ENCODE measurements around the gene NPEPL1. TPM values are rescaled to one million over a fixed set of nuclear protein-coding genes. Genes with fewer than 3 reads are reported as not detected.

The NPEPL1 gene
- total and polyA plus RNA-seq, 2 donors (not counting 3 experiments of a cell fraction or from before 2014, with no cell fraction given) = 22.5 to 40.8 TPM

- BruUV-seq (replicated peaks) = no TSS peak
- TF ChIP-seq GATA2 (IDR thresholded peaks at IDR 0.05; ENCODE audit: insufficient read depth, insufficient read length, low read depth, low read length) (no peak), POLR2AphosphoS5 (IDR thresholded peaks at IDR 0.05; ENCODE audit: insufficient read depth, low read depth, low read length) (no peak), JUN (IDR thresholded peaks at IDR 0.05; ENCODE audit: borderline replicate concordance, insufficient read depth, insufficient read length, low read depth) (no peak), CTCF (IDR thresholded peaks at IDR 0.05; ENCODE audit: extremely low read depth in 1 of 2, insufficient read depth in 1 of 2, low read depth in 1 of 2, low read length in 2 of 2) (no peak), FOS (IDR thresholded peaks at IDR 0.05; ENCODE audit: borderline replicate concordance, insufficient read depth, low read length) (no peak), EZH2 (IDR thresholded peaks at IDR 0.05; ENCODE audit: borderline replicate concordance, low read depth, low read length, severe bottlenecking) (no peak), MYC (IDR thresholded peaks at IDR 0.05; ENCODE audit: low read depth, low read length) (no peak), POLR2A (IDR thresholded peaks at IDR 0.05; ENCODE audit: low read depth, low read length) (no peak), MAX (IDR thresholded peaks at IDR 0.05; ENCODE audit: insufficient read depth, insufficient read length) (no peak)
- Histone ChIP-seq H3K9me1 (replicated peaks; ENCODE audit: control insufficient read depth, extremely low read depth, insufficient read depth, low read length) (no peaks in the 10 kb centered on the region), H3K27me3 (ENCODE audit: control insufficient read depth in 2 of 2, insufficient read depth in 2 of 2, low read length in 2 of 2) (peaks cover 2% of the 10 kb centered on the region in 2 experiments), H3K36me3 (ENCODE audit: control insufficient read depth in 2 of 2, extremely low read depth in 1 of 2, insufficient read depth in 2 of 2, low read length in 2 of 2) (no peaks in the 10 kb centered on the region), H3K79me2 (ENCODE audit: control insufficient read depth, insufficient read depth, low read length) (no peaks in the 10 kb centered on the region), H3K4me3 (replicated peaks in 1 of 3; ENCODE audit: insufficient read depth in 1 of 3, low read depth in 1 of 3, low read length in 3 of 3) (no peak overlapping the region), H3K4me1 (ENCODE audit: control insufficient read depth, extremely low read depth, insufficient read depth, low read length) (no peaks in the 10 kb centered on the region), H4K20me1 (replicated peaks; ENCODE audit: control insufficient read depth, extremely low read depth, insufficient read depth, low read length) (no peaks in the 10 kb centered on the region), H3K9me3 (replicated peaks; ENCODE audit: control insufficient read depth, insufficient read depth, low read length) (no peaks in the 10 kb centered on the region), H3K4me2 (ENCODE audit: insufficient read depth, low read length) (no peak overlapping the region), H3K9ac (replicated peaks; ENCODE audit: extremely low read depth, insufficient read depth, low read length) (no peak overlapping the region), H3K27ac (ENCODE audit: insufficient read depth, low read depth, low read length) (no peak overlapping the region), H2AFZ (ENCODE audit: low read depth, low read length) (no peak overlapping the region)
- dilution Hi-C loops (cut with MboI; ENCODE audit: extremely low pct_ligation_motif_present, low sequenced_read_pairs) (no loop called here), intact Hi-C loops (cut with micrococcal nuclease) (no loop called here)
- POLR2A ChIA-PET = no interaction called here
- FAIRE-seq = no peak
- CTCF ChIA-PET = no interaction called here
- DNase-seq (ENCODE audit: low read depth, low spot score) = no peak
Measured at GRCh38 chr20:58747211-58747610, 54.6 kb downstream of the NPEPL1 start.

Measured in endothelial cell of umbilical vein (primary cell).